Tibial nerve (tissue), 4 donors: ENCODE results near the gene SYNPO2L. TPM values are rescaled to one million over a fixed set of nuclear protein-coding genes. Genes with fewer than 3 reads are reported as not detected.
"Not testable (repeated sequence)": the region's sequence is repeated elsewhere in the genome, so short reads cannot be mapped to it uniquely, and the experiment has no call there.

Source experiments
- DNase-seq, 2 donors: peaks; one replicate each; pipeline ENCODE4 v3.0.0-alpha.2; 2019; ENCODE audit warnings: low spot score in 2 of 2
- H3K27ac ChIP-seq, 4 donors: fragments of 200-600 bp; sonication (generic) in 3 of 4; one replicate each; pipeline ENCODE4 v1.5.1; 2017 to 2019; ENCODE audit warnings: mild to moderate bottlenecking in 1 of 4
- H3K27me3 ChIP-seq, 2 donors: fragments of 200-600 bp; sonication (generic) in 1 of 2; one replicate each; pipeline versions ENCODE4 v1.5.1 to v1.6.0; 2017 to 2019
- H3K36me3 ChIP-seq, 3 donors: fragments of 200-600 bp; sonication (generic); one replicate each; pipeline ENCODE4 v1.5.1; 2018 to 2019
- H3K4me1 ChIP-seq, 4 donors: fragments of 200-600 bp; sonication (generic) in 3 of 4; one replicate each; pipeline ENCODE4 v1.5.1; 2017 to 2019
- H3K4me3 ChIP-seq, 4 donors: fragments of 200-600 bp; sonication (generic) in 3 of 4; one replicate each; pipeline ENCODE4 v1.5.1; 2017 to 2019; ENCODE audit warnings: mild to moderate bottlenecking in 1 of 4, moderate library complexity in 1 of 4
- H3K9me3 ChIP-seq, 4 donors: fragments of 200-600 bp; sonication (generic) in 3 of 4; one replicate each; pipeline ENCODE4 v1.5.1; 2017 to 2019
- EP300 ChIP-seq, 2 donors: sonication (generic); formaldehyde crosslinking; IDR thresholded peaks; one replicate each; pipeline ENCODE4 v1.6.1; 2017; ENCODE audit warnings: antibody characterized with exemption in 2 of 2, mild to moderate bottlenecking in 1 of 2
- POLR2A ChIP-seq, 2 donors: fragments of 450-650 bp; IDR thresholded peaks; one replicate each; pipeline ENCODE4 v1.6.1; 2017; ENCODE audit warnings: antibody characterized with exemption in 2 of 2, mild to moderate bottlenecking in 2 of 2, moderate library complexity in 2 of 2
- WGBS, 2 donors: methylation state at CpG; one replicate each; pipeline ENCODE4 v1.1.5; 2018; 5-methylcytosine and 5-hydroxymethylcytosine counted together
- total RNA-seq, 4 donors: library from RNA; depleted of rRNA; stranded (reverse); fragments of >200 nt; gene quantifications; one replicate each; pipeline ENCODE4 v1.1.0, GENCODE V29; 2016
- TF ChIP-seq, protein P1 (sequence below), 5 experiments: fragments of 200-600 bp in 3 of 5; fragments of 450-650 bp in 2 of 5; sonication (generic) in 3 of 5; IDR thresholded peaks; one replicate each; pipeline ENCODE4 v1.5.1; 2016 to 2019; ENCODE audit warnings: antibody characterized with exemption in 5 of 5, mild to moderate bottlenecking in 3 of 5, moderate library complexity in 2 of 5

Gene SYNPO2L
- total RNA-seq, 4 donors from 2014 or later, result not detected

DNA sequence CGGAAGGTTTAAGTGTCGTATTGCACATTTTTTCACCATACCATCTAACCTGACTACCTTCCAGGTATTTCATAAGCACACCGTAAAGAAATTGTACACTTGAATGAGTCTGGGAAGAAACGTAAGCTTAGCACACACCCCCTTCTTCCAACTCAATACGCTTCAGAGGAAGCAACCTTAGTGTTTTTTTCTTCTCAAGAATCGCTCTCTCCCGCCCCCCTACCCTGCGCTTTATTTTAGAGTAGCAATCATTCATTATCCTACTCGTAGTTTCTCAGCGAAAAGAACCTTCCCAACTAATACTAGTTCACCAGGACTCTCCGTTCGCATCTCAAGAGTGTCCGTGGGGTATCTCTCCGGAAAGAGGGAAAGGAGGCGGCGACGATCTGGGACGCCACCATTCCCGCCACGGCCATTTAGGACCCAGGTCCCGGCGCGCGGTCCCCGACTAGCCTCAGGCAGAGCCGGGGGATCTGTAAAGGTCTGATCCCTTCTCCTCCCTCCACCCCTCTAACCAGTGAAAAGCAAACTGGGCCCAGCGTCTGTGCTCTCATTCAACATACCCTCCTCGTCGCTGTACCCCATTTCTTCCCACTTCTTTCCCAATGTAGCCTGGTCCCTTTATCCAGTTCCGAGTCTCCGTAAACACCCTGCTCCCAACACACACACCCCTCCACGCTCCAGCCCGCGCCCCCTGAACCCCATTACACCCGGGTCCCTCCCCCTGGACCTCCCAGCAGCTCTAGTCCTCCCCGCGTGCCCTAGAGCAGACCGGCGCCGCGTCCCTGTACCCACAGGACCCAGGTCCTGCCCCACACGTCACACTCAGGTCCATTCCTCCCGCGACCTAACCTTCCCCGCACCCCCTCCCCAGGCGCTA is 30.6 kb downstream of the SYNPO2L start:
- Histone ChIP-seq H3K27me3 (no peaks in the 10 kb centered on the region), H3K4me3 (peak overlapping the region; percentile 82 to 96 (median 89)), H3K4me1 (peaks cover 0 to 20% (median 11%) of the 10 kb centered on the region in 4 donors), H3K27ac (peak overlapping the region; percentile 44 to 97 (median 88)), H3K36me3 (peaks cover 0 to 5% (median 0%) of the 10 kb centered on the region in 3 donors), H3K9me3 (no peaks in the 10 kb centered on the region)
- no peak for DNase-seq
- no peak for TF ChIP-seq EP300 (IDR thresholded peaks at IDR 0.05)
- no peak for TF ChIP-seq POLR2A (IDR thresholded peaks at IDR 0.05)
- TF ChIP-seq, protein P1, sequence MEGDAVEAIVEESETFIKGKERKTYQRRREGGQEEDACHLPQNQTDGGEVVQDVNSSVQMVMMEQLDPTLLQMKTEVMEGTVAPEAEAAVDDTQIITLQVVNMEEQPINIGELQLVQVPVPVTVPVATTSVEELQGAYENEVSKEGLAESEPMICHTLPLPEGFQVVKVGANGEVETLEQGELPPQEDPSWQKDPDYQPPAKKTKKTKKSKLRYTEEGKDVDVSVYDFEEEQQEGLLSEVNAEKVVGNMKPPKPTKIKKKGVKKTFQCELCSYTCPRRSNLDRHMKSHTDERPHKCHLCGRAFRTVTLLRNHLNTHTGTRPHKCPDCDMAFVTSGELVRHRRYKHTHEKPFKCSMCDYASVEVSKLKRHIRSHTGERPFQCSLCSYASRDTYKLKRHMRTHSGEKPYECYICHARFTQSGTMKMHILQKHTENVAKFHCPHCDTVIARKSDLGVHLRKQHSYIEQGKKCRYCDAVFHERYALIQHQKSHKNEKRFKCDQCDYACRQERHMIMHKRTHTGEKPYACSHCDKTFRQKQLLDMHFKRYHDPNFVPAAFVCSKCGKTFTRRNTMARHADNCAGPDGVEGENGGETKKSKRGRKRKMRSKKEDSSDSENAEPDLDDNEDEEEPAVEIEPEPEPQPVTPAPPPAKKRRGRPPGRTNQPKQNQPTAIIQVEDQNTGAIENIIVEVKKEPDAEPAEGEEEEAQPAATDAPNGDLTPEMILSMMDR (IDR thresholded peaks at IDR 0.05), result no peak
- WGBS, 2 donors, result 1% methylated on average over 46 of the region's 46 CpGs

DNA sequence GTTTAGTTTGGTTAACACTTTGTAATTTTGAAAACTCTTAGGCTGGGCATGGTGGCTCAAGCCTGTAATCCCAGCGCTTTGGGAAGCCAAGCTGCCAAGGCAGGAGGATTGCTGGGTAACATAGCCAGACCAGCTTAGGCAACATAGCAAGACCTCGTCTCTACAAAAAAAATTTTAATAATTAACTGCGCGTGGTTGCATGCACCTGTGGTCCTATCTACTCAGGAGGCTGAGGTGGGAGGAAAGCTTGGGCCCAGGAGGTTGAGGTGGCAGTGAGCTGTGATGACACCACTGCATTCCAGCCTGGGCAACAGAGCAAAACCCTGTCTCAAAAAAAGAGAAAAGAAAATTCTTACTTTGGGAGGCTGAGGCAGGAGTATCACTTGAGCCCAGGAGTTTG is 32.8 kb downstream of the SYNPO2L start:
- 87 to 88% methylated on average over 4 of the region's 4 CpGs for WGBS, 2 donors
- Histone ChIP-seq H3K27ac (no peak overlapping the region), H3K4me3 (no peak overlapping the region), H3K9me3 (no peaks in the 10 kb centered on the region), H3K27me3 (no peaks in the 10 kb centered on the region), H3K36me3 (peaks cover 0 to 9% (median 0%) of the 10 kb centered on the region in 3 donors), H3K4me1 (peaks cover 0 to 20% (median 11%) of the 10 kb centered on the region in 4 donors)
- no peak for TF ChIP-seq POLR2A (IDR thresholded peaks at IDR 0.05)
- TF ChIP-seq, protein P1 (IDR thresholded peaks at IDR 0.05), result no peak
- TF ChIP-seq EP300 (IDR thresholded peaks at IDR 0.05), result no peak
- no peak for DNase-seq

DNA sequence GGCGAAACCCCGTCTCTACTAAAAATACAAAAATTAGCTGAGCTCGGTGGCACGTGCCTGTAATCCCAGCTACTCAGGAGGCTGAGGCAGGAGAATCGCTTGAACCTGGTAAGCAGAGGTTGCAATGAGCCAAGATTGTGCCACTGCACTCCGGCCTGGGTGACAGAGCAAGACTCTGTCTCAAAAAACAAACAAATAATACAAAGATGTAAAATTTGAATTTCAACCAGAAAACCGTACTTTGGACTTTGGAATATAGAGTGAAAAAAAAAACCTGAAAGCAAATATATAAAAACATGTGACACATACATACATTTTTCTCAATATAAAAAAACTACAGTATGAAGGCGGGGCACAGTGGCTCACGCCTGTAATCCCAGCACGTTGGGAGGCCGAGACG is 34.9 kb downstream of the SYNPO2L start:
- H3K36me3 ChIP-seq, result peaks cover 0 to 14% (median 0%) of the 10 kb centered on the region in 3 donors
- not testable (repeated sequence) for H3K4me1 ChIP-seq, H3K4me3 ChIP-seq, DNase-seq, H3K9me3 ChIP-seq, H3K27ac ChIP-seq, H3K27me3 ChIP-seq
- WGBS, 2 donors, result 91 to 92% methylated on average over 12 of the region's 12 CpGs

DNA sequence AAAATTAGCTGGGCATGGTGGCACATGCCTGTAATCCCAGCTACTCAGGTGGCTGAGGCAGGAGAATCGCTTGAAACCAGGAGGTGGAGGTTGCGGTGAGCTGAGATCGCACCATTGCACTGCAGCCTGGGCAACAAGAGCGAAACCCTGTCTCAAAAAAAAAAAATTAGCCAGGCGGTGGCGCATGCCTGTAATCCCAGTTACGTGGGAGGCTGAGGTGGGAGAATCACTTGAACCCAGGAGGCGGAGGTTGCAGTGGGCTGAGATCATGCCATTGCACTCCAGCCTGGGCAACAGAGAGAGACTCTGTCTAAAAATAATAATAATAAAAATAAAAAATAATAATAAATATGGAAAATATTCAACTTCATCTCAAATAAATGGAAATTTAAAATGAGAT is 38.7 kb downstream of the SYNPO2L start:
- H3K27ac ChIP-seq, H3K4me3 ChIP-seq, H3K9me3 ChIP-seq, H3K27me3 ChIP-seq, H3K4me1 ChIP-seq, DNase-seq: not testable (repeated sequence)
- H3K36me3 ChIP-seq, result peaks cover 0 to 14% (median 0%) of the 10 kb centered on the region in 3 donors
- 91 to 95% methylated on average over 8 of the region's 8 CpGs for WGBS, 2 donors

DNA sequence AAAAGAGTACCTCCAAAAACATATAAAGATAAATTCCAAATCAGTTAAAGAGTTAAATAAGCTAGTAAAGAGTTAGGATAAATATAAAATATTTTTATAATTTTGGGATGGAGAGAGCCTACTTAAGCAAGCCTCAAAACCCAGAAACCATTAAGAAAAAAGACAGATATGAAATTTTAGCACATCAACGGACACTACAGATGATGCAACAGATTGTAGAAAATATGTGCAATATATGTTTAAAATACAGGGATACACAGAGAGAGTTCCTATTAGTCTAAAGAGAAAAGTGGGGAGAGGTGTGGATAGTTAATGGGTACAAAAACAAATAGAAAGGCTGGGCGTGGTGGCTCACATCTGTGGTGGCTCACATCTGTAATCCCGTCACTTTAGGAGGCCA is 41.1 kb downstream of the SYNPO2L start:
- no peaks in the 10 kb centered on the region for H3K27me3 ChIP-seq
- no peak for DNase-seq
- TF ChIP-seq EP300 (IDR thresholded peaks at IDR 0.05) (no peak), POLR2A (IDR thresholded peaks at IDR 0.05) (no peak)
- TF ChIP-seq, protein P1 (IDR thresholded peaks at IDR 0.05), result no peak
- peaks cover 0 to 9% (median 0%) of the 10 kb centered on the region in 3 donors for H3K36me3 ChIP-seq
- H3K9me3 ChIP-seq, result no peaks in the 10 kb centered on the region
- WGBS, 2 donors, result 88% methylated on average over 3 of the region's 3 CpGs
- H3K27ac ChIP-seq, result no peak overlapping the region
- no peak overlapping the region for H3K4me3 ChIP-seq
- no peaks in the 10 kb centered on the region for H3K4me1 ChIP-seq

DNA sequence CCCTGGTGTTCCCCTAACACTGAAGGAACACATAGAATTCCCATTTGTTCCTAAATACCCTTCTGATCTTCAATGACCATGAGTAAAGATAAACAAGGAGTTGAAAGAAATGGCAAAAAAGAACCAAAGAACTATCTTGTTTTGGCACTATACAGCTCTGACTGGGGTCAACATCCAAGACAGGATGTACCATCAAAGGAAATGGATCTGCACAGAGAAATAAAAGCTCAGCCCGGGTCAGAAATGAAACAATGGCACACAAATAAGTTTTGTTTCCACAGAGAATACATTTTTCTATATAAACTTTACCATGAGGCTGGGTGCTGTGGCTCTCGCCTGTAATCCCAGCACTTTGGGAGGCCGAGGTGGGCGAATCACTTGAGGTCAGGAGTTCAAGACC is 46.7 kb downstream of the SYNPO2L start:
- H3K9me3 ChIP-seq, result no peaks in the 10 kb centered on the region
- H3K27ac ChIP-seq, result no peak overlapping the region
- 85 to 86% methylated on average over 4 of the region's 4 CpGs for WGBS, 2 donors
- no peaks in the 10 kb centered on the region for H3K4me1 ChIP-seq
- H3K27me3 ChIP-seq, result no peaks in the 10 kb centered on the region
- no peak overlapping the region for H3K4me3 ChIP-seq
- TF ChIP-seq, protein P1 (IDR thresholded peaks at IDR 0.05), result no peak
- no peak for TF ChIP-seq POLR2A (IDR thresholded peaks at IDR 0.05)
- no peak for TF ChIP-seq EP300 (IDR thresholded peaks at IDR 0.05)
- peaks cover 0 to 7% (median 0%) of the 10 kb centered on the region in 3 donors for H3K36me3 ChIP-seq
- DNase-seq, result no peak
